Measurements from ENCODE around the gene LRP5.

- no peak for TF ChIP-seq CTCF (IDR thresholded peaks at IDR 0.05)
- no peak for TF ChIP-seq POLR2A (IDR thresholded peaks at IDR 0.05)
- TF ChIP-seq POLR2AphosphoS5 (IDR thresholded peaks at IDR 0.05) = no peak
Measured at GRCh38 chr11:68266936-68267880, 45.2 kb upstream of the LRP5 start.
